A673 (cell line): ENCODE measurements around the gene SIAH2.

Source experiments
- EZH2 ChIP-seq: fragments of 200-600 bp; sonication (generic); IDR thresholded peaks from 2 replicates; pipeline ENCODE4 v1.6.1; 2017; ENCODE audit warnings: borderline replicate concordance, low read depth, mild to moderate bottlenecking, mixed read lengths, antibody characterized with exemption, low read length; ENCODE audit not compliant: poor library complexity, severe bottlenecking
- TF ChIP-seq, protein P1 (sequence below): fragments of 300-800, 200-600 bp; sonication (generic); conservative IDR thresholded peaks from 2 replicates; pipeline ENCODE4 v1.5.1; 2017; ENCODE audit warnings: low read depth, mild to moderate bottlenecking, antibody characterized with exemption, low read length, moderate library complexity, mixed read lengths

DNA sequence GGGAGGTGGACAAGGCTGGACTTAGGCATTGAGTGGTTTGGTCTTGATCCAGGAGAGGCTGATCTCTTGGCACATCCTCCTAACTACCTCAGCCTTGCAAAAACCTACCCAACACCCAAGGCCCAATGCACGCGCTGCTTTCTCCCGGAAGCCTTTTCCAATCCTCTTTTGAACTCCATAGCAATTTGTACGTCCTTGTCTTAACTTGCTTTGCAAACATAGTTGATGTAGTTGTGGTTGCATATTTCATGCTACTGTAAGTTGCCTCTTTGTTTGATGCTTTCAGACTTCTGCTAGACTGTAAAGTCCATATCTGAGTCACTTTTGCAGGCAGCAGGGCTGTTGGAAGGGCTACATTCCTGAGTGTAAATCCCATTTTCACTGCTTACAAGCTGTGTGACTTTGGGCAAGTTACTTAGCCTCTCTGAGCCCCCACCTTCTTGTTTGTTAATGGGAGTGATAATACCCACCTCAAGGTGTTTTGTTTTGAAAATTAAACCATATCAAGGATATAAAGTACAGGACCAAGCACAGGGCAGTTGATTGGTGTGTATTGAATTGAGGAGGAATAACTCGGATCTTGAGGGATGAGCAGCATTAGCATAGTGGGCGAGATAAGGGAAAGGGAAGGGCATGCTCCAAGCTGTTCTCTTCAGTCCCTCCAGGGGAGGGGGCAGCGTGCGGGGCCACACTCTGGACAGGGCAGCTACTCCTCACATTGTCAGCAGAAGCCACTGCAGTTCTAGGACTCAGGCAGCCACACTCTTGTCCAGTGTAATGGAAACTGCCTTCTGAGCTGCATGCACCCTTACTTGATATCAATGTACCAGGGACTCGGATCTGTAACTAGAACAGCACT, 28.8 kb downstream of the SIAH2 start:
- TF ChIP-seq, protein P1, sequence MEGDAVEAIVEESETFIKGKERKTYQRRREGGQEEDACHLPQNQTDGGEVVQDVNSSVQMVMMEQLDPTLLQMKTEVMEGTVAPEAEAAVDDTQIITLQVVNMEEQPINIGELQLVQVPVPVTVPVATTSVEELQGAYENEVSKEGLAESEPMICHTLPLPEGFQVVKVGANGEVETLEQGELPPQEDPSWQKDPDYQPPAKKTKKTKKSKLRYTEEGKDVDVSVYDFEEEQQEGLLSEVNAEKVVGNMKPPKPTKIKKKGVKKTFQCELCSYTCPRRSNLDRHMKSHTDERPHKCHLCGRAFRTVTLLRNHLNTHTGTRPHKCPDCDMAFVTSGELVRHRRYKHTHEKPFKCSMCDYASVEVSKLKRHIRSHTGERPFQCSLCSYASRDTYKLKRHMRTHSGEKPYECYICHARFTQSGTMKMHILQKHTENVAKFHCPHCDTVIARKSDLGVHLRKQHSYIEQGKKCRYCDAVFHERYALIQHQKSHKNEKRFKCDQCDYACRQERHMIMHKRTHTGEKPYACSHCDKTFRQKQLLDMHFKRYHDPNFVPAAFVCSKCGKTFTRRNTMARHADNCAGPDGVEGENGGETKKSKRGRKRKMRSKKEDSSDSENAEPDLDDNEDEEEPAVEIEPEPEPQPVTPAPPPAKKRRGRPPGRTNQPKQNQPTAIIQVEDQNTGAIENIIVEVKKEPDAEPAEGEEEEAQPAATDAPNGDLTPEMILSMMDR = no peak
- no peak for TF ChIP-seq EZH2
